ENCODE results near the gene SERPINE3. TPM values are rescaled to one million over a fixed set of nuclear protein-coding genes. Genes with fewer than 3 reads are reported as not detected.

SERPINE3 gene
- polyA plus RNA-seq, 1 donor from 2014 or later, result not detected

GRCh38 chr13:51405176-51405575 lies 65.7 kb downstream of the SERPINE3 start:
- Histone ChIP-seq H3F3A (ENCODE audit: insufficient read depth, low read length, poor library complexity, severe bottlenecking) (no peaks in the 10 kb centered on the region), H3K9me3 (ENCODE audit: low read length) (no peaks in the 10 kb centered on the region), H3K4me2 (ENCODE audit: low read length) (no peak overlapping the region), H3K9me2 (ENCODE audit: insufficient read depth, low read length) (no peaks in the 10 kb centered on the region), H3K79me2 (replicated peaks; ENCODE audit: insufficient read depth, low read length) (peaks cover 6% of the 10 kb centered on the region), H3K9ac (ENCODE audit: low read length) (no peak overlapping the region), H2AFZ (ENCODE audit: low read depth, low read length) (no peak overlapping the region), H3K27ac (ENCODE audit: low read length) (no peak overlapping the region), H3K27me3 (ENCODE audit: insufficient read depth, low read depth, low read length) (no peaks in the 10 kb centered on the region), H3K4me3 (ENCODE audit: low read length) (no peak overlapping the region), H3K36me3 (ENCODE audit: insufficient read depth, low read length) (no peaks in the 10 kb centered on the region), H4K20me1 (ENCODE audit: insufficient read depth) (no peaks in the 10 kb centered on the region)
- no peak for TF ChIP-seq REST (IDR thresholded peaks at IDR 0.05; ENCODE audit: borderline replicate concordance)
- TF ChIP-seq POLR2AphosphoS5 (IDR thresholded peaks at IDR 0.05), result no peak
- TF ChIP-seq CTCF (IDR thresholded peaks at IDR 0.05; ENCODE audit: poor library complexity, severe bottlenecking), result no peak
- no peak for TF ChIP-seq EZH2 (IDR thresholded peaks at IDR 0.05; ENCODE audit: borderline replicate concordance, insufficient read depth, low read length, poor library complexity, severe bottlenecking)
- TF ChIP-seq EP300 (conservative IDR thresholded peaks at IDR 0.05; ENCODE audit: poor library complexity, severe bottlenecking), result no peak
- no peak for TF ChIP-seq MXI1 (conservative IDR thresholded peaks at IDR 0.05; ENCODE audit: poor library complexity, severe bottlenecking)
- TF ChIP-seq RAD21 (conservative IDR thresholded peaks at IDR 0.05), result no peak
- no peak for TF ChIP-seq TAF1 (IDR thresholded peaks at IDR 0.05; ENCODE audit: low read depth)
- TF ChIP-seq SMC3 (conservative IDR thresholded peaks at IDR 0.05; ENCODE audit: poor library complexity), result no peak

GRCh38 chr13:51412431-51412830 lies 72.9 kb downstream of the SERPINE3 start:
- Histone ChIP-seq H3K4me3 (ENCODE audit: low read length) (no peak overlapping the region), H2AFZ (ENCODE audit: low read depth, low read length) (no peak overlapping the region), H3K9me3 (ENCODE audit: low read length) (no peaks in the 10 kb centered on the region), H3K9ac (ENCODE audit: low read length) (no peak overlapping the region), H3K79me2 (replicated peaks; ENCODE audit: insufficient read depth, low read length) (peaks cover 3% of the 10 kb centered on the region), H3K36me3 (ENCODE audit: insufficient read depth, low read length) (peaks cover 6% of the 10 kb centered on the region), H3K9me2 (ENCODE audit: insufficient read depth, low read length) (no peaks in the 10 kb centered on the region), H3F3A (ENCODE audit: insufficient read depth, low read length, poor library complexity, severe bottlenecking) (no peaks in the 10 kb centered on the region), H3K27me3 (ENCODE audit: insufficient read depth, low read depth, low read length) (no peaks in the 10 kb centered on the region), H3K27ac (ENCODE audit: low read length) (no peak overlapping the region), H4K20me1 (ENCODE audit: insufficient read depth) (no peaks in the 10 kb centered on the region), H3K4me2 (ENCODE audit: low read length) (no peak overlapping the region)
- TF ChIP-seq EP300 (conservative IDR thresholded peaks at IDR 0.05; ENCODE audit: poor library complexity, severe bottlenecking) (no peak), RAD21 (conservative IDR thresholded peaks at IDR 0.05) (no peak), REST (IDR thresholded peaks at IDR 0.05; ENCODE audit: borderline replicate concordance) (no peak), EZH2 (IDR thresholded peaks at IDR 0.05; ENCODE audit: borderline replicate concordance, insufficient read depth, low read length, poor library complexity, severe bottlenecking) (no peak), MXI1 (conservative IDR thresholded peaks at IDR 0.05; ENCODE audit: poor library complexity, severe bottlenecking) (no peak), SMC3 (conservative IDR thresholded peaks at IDR 0.05; ENCODE audit: poor library complexity) (no peak), POLR2AphosphoS5 (IDR thresholded peaks at IDR 0.05) (no peak), TAF1 (IDR thresholded peaks at IDR 0.05; ENCODE audit: low read depth) (no peak), CTCF (IDR thresholded peaks at IDR 0.05; ENCODE audit: poor library complexity, severe bottlenecking) (no peak)
